ENCODE results near the gene ARHGAP19. TPM values are rescaled to one million over a fixed set of nuclear protein-coding genes. Genes with fewer than 3 reads are reported as not detected.
A peak's percentile ranks its signal among the peaks of the same experiment; 100 is the strongest.

Gene ARHGAP19
- total RNA-seq, 2 experiments from 2014 or later: 56.6 to 58.5 TPM

GRCh38 chr10:97331153-97331703 lies 38.8 kb upstream of the ARHGAP19 start:
- ChIA-PET CTCF (interaction anchor here (1.1 to 1.6 kb wide), 3 partner anchors 11 to 61 kb away, joined by 3 to 4 read pairs (median 4); partner anchors contain the start of gene FRAT1), POLR2A (interaction anchor here (0.5 to 0.6 kb wide), 2 partner anchors 102 to 203 kb away, joined by 3 to 8 read pairs; no protein-coding TSS in a partner anchor)
- no peak overlapping the region for H3K4me3 Mint-ChIP-seq
- peaks cover 64% of the 10 kb centered on the region for H3K4me1 Mint-ChIP-seq
- H3K9me3 Mint-ChIP-seq: no peaks in the 10 kb centered on the region
- no peak for DNase-seq
- peaks cover 4% of the 10 kb centered on the region for H3K27me3 Mint-ChIP-seq
- peaks cover 29% of the 10 kb centered on the region for H3K36me3 Mint-ChIP-seq (ENCODE audit: low read depth)
- H3K27ac Mint-ChIP-seq: peak overlapping the region; percentile 76

GRCh38 chr10:97329766-97330165 lies 37.3 kb upstream of the ARHGAP19 start:
- Mint-ChIP-seq H3K36me3 (ENCODE audit: low read depth) (peaks cover 29% of the 10 kb centered on the region), H3K4me1 (peaks cover 62% of the 10 kb centered on the region), H3K27me3 (no peaks in the 10 kb centered on the region), H3K9me3 (no peaks in the 10 kb centered on the region), H3K4me3 (no peak overlapping the region), H3K27ac (no peak overlapping the region)
- CTCF ChIA-PET: interaction anchor here (0.6 to 2.4 kb wide), 3 partner anchors 10 to 13 kb away, joined by 3 to 9 read pairs (median 6); partner anchors contain the start of gene FRAT1
- DNase-seq: no peak
- POLR2A ChIA-PET: no interaction called here

DNA sequence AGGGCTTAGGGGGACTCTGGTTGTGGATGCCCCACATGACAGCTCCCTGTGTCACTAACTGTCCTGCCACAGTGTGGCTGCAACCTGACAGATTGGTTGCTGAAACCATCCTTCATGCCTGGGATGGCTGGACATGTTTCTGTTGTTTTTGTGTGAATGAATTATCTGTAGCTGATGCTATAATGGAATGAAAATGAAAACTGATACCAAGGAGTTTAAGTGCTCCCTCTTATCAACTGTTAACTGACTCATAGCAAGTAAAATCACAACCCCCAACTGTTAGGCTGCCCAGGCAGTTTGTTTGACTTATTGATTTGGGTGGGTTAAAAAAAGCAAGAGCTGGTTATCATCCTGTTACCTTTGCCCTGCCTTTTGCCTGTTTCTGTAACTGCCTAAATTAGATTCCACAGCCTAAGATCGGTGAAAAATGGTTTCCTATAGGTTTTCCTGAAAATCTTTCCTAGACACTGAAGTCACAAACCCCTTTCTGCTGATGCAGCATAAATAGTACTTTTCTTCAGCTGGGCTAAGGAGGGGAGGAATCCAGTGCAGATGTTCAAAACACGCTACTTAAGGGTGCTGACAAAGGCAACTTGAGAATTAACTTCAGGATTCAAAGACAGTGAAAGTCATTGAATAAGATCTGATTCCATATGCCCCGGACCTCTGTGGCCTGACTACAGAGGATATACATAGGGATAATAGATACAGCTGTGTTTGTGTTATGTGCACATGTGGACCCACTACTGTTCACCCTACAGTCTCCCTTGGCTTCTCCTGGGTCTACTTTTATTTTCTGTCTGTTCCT lies 36.4 kb upstream of the ARHGAP19 start:
- no peak overlapping the region for H3K27ac Mint-ChIP-seq
- POLR2A ChIA-PET: interaction anchor here (0.8 kb wide), 1 partner anchor 521 kb away, joined by 3 read pairs; the partner anchor contains the start of gene GOLGA7B
- no peak overlapping the region for H3K4me3 Mint-ChIP-seq
- no peak for DNase-seq
- H3K4me1 Mint-ChIP-seq: peaks cover 62% of the 10 kb centered on the region
- no peaks in the 10 kb centered on the region for H3K9me3 Mint-ChIP-seq
- no peaks in the 10 kb centered on the region for H3K27me3 Mint-ChIP-seq
- peaks cover 29% of the 10 kb centered on the region for H3K36me3 Mint-ChIP-seq (ENCODE audit: low read depth)
- CTCF ChIA-PET: interaction anchor here (2.4 kb wide), 1 partner anchor 9 kb away, joined by 9 read pairs; the partner anchor contains the start of gene FRAT1

DNA sequence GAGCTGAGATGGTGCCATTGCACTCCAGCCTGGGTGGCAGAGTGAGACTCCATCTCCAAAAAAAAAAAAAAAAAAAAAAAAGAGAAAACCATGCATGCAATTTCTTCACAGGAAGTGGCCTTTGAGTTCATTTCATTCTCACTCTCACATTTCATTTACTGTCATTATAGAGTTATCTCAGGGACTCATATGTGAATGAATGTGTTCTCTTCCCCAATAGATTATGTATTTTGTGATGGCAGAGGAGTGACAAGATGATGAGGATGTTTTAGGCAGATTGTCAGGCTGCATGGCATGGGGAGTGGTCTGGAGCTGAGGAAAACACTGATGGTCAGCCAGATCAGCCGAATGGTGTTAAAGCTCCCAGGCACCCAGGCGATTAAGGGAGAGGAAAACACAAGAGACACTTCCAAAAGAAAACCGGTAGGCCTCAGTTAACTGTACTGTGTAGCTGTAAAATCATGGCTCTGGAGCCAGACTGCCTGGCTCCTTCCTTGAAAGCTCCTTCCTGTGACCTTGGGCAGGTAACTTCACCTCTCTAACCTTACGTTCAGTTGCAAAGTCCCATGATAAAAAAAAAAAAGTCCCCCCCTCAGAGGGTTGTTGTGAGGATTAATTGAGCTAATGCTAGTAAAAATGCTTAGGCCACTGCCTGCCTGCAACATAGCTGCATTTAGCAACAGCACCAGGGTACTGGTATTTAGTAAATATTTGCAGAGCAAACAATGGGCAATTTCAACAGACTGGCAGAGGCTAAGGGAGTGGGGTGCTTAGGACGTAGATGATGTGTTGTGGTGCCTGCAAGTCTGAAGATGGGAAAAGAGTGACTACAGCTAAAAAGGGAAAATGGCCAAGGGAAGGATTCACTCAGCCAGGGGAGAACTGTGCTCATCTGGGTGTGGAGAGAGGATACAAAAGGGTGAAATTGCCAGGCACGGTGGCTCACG lies 35.2 kb upstream of the ARHGAP19 start:
- Mint-ChIP-seq H3K36me3 (ENCODE audit: low read depth) (peaks cover 21% of the 10 kb centered on the region), H3K27ac (peak overlapping the region; percentile 28), H3K4me1 (peaks cover 52% of the 10 kb centered on the region), H3K27me3 (no peaks in the 10 kb centered on the region), H3K4me3 (no peak overlapping the region), H3K9me3 (no peaks in the 10 kb centered on the region)
- no peak for DNase-seq
- ChIA-PET CTCF (interaction anchor here (0.6 to 2.4 kb wide), 4 partner anchors 8 to 510 kb away, joined by 3 to 9 read pairs (median 4); partner anchors contain the start of gene FRAT1), POLR2A (no interaction called here)

- DNase-seq: no peak
- no peak overlapping the region for H3K4me3 Mint-ChIP-seq
- peaks cover 49% of the 10 kb centered on the region for H3K4me1 Mint-ChIP-seq
- peaks cover 9% of the 10 kb centered on the region for H3K36me3 Mint-ChIP-seq (ENCODE audit: low read depth)
- ChIA-PET POLR2A (no interaction called here), CTCF (interaction anchor here (1.2 kb wide), 1 partner anchor 10 kb away, joined by 6 read pairs; no protein-coding TSS in a partner anchor)
- no peaks in the 10 kb centered on the region for H3K9me3 Mint-ChIP-seq
- peaks cover 5% of the 10 kb centered on the region for H3K27me3 Mint-ChIP-seq
- no peak overlapping the region for H3K27ac Mint-ChIP-seq
Measured at GRCh38 chr10:97325754-97326153, 33.3 kb upstream of the ARHGAP19 start.

DNA sequence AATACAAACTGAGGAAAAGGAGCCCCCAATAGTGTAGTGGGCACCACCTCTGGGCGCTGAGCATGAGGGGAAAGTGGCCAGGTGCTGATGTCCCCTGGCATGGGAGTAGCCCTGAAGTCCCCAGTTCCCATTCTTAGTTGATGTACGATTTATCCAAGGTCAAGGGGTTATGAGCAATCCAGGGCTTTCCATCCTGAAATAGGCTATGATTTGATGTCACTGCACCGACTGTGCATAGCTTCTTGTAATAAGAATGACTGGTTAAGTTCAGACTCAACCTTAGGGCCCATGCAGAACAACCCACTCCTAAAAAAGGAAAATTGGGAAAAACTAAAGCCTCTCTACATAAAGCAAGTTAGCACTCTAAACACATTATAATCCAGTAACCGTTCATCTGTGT lies 31.1 kb upstream of the ARHGAP19 start:
- no peaks in the 10 kb centered on the region for H3K9me3 Mint-ChIP-seq

GRCh38 chr10:97321804-97322190 lies 29.4 kb upstream of the ARHGAP19 start:
- CTCF ChIA-PET: interaction anchor here (0.7 to 0.8 kb wide), 2 partner anchors 109 to 120 kb away, joined by 3 read pairs; no protein-coding TSS in a partner anchor
- Mint-ChIP-seq H3K36me3 (ENCODE audit: low read depth) (peaks cover 2% of the 10 kb centered on the region), H3K27me3 (peaks cover 9% of the 10 kb centered on the region), H3K9me3 (no peaks in the 10 kb centered on the region), H3K4me1 (peaks cover 37% of the 10 kb centered on the region), H3K27ac (no peak overlapping the region), H3K4me3 (peak overlapping the region; percentile 34)
- POLR2A ChIA-PET: interaction anchor here (0.6 kb wide), 1 partner anchor 21 kb away, joined by 6 read pairs; no protein-coding TSS in a partner anchor
- no peak for DNase-seq

More for the DNA sequence above, 31.1 kb upstream of the ARHGAP19 start:
- no peak for DNase-seq
- H3K27ac Mint-ChIP-seq: no peak overlapping the region
- peaks cover 9% of the 10 kb centered on the region for H3K27me3 Mint-ChIP-seq
- ChIA-PET POLR2A (no interaction called here), CTCF (no interaction called here)
- H3K4me3 Mint-ChIP-seq: no peak overlapping the region
- H3K4me1 Mint-ChIP-seq: peaks cover 46% of the 10 kb centered on the region
- peaks cover 4% of the 10 kb centered on the region for H3K36me3 Mint-ChIP-seq (ENCODE audit: low read depth)

GRCh38 chr10:97321032-97321803 lies 28.8 kb upstream of the ARHGAP19 start:
- Mint-ChIP-seq H3K4me1 (peaks cover 31% of the 10 kb centered on the region), H3K9me3 (no peaks in the 10 kb centered on the region), H3K36me3 (ENCODE audit: low read depth) (peaks cover 2% of the 10 kb centered on the region), H3K4me3 (peak overlapping the region; percentile 80), H3K27me3 (peaks cover 9% of the 10 kb centered on the region), H3K27ac (peak overlapping the region; percentile 88)
- ChIA-PET CTCF (interaction anchor here (0.7 to 0.8 kb wide), 2 partner anchors 110 to 120 kb away, joined by 3 read pairs; no protein-coding TSS in a partner anchor), POLR2A (interaction anchor here (0.6 kb wide), 1 partner anchor 21 kb away, joined by 6 read pairs; no protein-coding TSS in a partner anchor)
- DNase-seq: no peak

DNA sequence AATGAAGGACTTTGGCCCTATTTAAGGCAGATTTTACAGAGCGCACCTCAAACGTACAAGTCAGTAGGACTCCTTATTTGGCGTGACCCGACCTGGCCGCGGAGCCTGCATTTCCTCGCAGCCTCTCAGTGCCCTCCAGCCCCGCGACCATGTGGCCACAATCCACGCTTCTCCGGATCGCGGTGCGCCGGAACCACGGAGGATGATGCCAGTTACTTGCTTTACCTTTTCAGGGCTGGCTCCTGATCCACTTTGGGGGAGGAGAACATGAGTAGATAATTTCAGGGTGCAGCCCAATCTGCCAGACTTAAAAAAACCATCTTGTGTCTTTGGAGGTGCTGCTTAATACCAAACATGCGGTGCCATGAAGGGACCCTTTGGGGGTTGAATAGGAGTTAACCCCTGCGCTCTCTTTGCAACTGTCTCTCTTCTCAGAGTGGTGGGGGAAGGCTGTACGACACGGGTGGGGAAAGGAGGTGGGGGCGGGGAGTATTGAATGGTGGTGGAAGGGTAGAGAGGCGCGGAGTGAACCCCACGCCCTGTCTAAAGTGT lies 28.1 kb upstream of the ARHGAP19 start:
- peak; percentile 18 for DNase-seq
- peaks cover 2% of the 10 kb centered on the region for H3K36me3 Mint-ChIP-seq (ENCODE audit: low read depth)
- peak overlapping the region; percentile 80 for H3K4me3 Mint-ChIP-seq
- CTCF ChIA-PET: interaction anchor here (1.0 to 2.0 kb wide), 3 partner anchors 8 to 12 kb away, joined by 4 to 9 read pairs (median 5); no protein-coding TSS in a partner anchor
- H3K9me3 Mint-ChIP-seq: no peaks in the 10 kb centered on the region
- H3K27me3 Mint-ChIP-seq: peaks cover 9% of the 10 kb centered on the region
- peaks cover 29% of the 10 kb centered on the region for H3K4me1 Mint-ChIP-seq
- H3K27ac Mint-ChIP-seq: peak overlapping the region; percentile 88
- POLR2A ChIA-PET: no interaction called here

GRCh38 chr10:97319671-97320479 lies 27.4 kb upstream of the ARHGAP19 start:
- peak; percentile 54 for DNase-seq
- peak overlapping the region; percentile 88 for H3K27ac Mint-ChIP-seq
- ChIA-PET POLR2A (no interaction called here), CTCF (interaction anchor here (0.5 to 2.0 kb wide), 8 partner anchors 9 to 81 kb away, joined by 3 to 9 read pairs (median 4); partner anchors contain the start of genes FRAT2 and RRP12)
- peaks cover 2% of the 10 kb centered on the region for H3K36me3 Mint-ChIP-seq (ENCODE audit: low read depth)
- H3K4me3 Mint-ChIP-seq: peak overlapping the region; percentile 80
- peaks cover 9% of the 10 kb centered on the region for H3K27me3 Mint-ChIP-seq
- peaks cover 29% of the 10 kb centered on the region for H3K4me1 Mint-ChIP-seq
- H3K9me3 Mint-ChIP-seq: no peaks in the 10 kb centered on the region
